Stomach (tissue), 4 donors: ENCODE measurements around the gene SYTL1.

ENCODE experiments used
- CTCF ChIP-seq, 7 experiments: fragments of 450-650 bp in 4 of 7; fragments of 200-600 bp in 3 of 7; sonication (generic) in 3 of 7; IDR thresholded peaks; one replicate each; pipeline ENCODE4 v1.5.1; 2016 to 2019; ENCODE audit warnings: antibody characterized with exemption in 7 of 7, control low read depth in 2 of 7, mild to moderate bottlenecking in 1 of 7
- POLR2A ChIP-seq, 4 donors: fragments of 450-650 bp; IDR thresholded peaks; one replicate each; pipeline ENCODE4 v1.6.1; 2016; ENCODE audit warnings: antibody characterized with exemption in 4 of 4, control low read depth in 2 of 4, mild to moderate bottlenecking in 1 of 4, moderate library complexity in 1 of 4

- no peak for TF ChIP-seq CTCF (IDR thresholded peaks at IDR 0.05)
- TF ChIP-seq POLR2A (IDR thresholded peaks at IDR 0.05), result no peak
These were observed 47.9 kb upstream of the SYTL1 start for GRCh38 chr1:27293915-27294314.
